GM21717 (cell line): ENCODE measurements around the gene EXOC3L4.
A peak's percentile ranks its signal among the peaks of the same experiment; 100 is the strongest.

Experiments
- ATAC-seq: cut with Tn5 transposase; IDR thresholded peaks from one replicate; pipeline ENCODE4 v1.9.1; 2021; ENCODE audit warnings: mild to moderate bottlenecking, moderate library complexity; ENCODE audit not compliant: unreplicated experiment

EXOC3L4 gene

DNA sequence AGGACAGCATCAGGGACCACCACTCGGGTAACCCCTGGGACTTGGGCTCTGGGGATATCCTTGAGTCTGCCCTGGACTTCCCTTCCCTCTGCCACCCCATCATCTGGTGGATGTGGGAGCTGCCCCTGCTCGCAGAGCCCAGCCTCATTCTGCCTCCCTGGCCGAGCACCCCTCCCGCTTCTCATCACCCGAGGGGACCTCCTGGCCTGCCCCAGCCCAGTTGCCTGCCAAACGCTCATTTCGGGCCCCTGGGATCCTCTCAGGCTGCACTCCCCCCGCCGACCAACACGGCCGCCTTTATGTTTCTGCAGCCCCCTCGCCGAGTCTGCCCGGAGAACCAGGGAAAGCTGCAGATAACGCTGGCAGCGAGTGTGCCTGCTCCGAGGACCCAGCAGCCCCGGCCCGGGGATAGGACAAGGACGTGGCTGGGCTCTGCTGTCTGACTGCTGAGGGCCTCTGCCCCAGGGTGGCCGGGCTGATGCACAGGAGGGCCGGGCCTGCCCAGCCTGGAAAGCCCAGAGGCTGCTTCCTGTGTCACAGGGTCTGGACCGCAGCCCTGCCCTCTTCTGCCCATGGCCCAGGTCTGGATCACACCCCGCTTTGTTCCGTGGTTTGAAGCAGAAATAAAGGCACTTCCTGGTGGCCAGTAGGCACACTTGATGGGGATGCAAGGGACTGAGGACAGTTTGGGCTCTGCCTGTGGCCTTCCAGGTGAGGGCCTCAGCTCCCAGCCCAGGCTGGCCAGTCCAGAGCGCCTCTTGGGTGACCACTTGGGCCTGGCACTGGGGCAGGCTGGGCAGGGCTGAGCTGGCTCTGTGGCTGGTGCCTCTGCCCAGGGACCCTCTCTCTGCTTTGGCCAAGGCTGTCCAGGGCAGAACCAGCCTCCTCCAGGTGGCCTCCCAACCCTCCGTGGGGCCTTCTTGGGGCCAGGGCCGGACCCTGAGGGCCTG is 4.9 kb upstream of the EXOC3L4 start:
- no peak for ATAC-seq

DNA sequence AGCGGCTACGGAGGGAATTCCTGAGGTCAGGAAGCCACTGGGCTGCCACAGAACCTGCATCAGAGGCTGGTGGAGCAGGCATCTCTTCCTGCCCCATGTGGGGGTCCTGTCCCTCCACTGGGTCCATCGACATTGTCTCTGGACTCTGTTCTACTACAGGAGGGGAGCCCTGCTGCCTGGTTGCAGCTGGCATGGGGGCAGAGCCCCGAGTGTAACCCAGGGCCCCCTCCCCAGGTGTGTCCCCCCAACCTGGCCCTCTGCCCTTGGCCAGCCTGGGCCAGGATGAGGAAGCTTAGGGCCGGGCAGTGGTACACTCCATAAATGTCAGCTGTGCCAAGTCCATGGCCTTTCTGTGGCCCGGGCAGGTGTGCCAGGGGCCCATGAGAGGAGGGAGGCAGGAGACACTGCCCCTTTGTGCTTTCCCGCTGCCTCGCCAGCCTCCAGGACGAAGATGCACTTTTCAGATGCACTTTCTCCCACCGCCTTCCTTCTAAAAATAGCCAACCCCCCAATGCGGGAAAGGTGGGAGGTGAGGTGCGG is 4.0 kb upstream of the EXOC3L4 start:
- no peak for ATAC-seq

DNA sequence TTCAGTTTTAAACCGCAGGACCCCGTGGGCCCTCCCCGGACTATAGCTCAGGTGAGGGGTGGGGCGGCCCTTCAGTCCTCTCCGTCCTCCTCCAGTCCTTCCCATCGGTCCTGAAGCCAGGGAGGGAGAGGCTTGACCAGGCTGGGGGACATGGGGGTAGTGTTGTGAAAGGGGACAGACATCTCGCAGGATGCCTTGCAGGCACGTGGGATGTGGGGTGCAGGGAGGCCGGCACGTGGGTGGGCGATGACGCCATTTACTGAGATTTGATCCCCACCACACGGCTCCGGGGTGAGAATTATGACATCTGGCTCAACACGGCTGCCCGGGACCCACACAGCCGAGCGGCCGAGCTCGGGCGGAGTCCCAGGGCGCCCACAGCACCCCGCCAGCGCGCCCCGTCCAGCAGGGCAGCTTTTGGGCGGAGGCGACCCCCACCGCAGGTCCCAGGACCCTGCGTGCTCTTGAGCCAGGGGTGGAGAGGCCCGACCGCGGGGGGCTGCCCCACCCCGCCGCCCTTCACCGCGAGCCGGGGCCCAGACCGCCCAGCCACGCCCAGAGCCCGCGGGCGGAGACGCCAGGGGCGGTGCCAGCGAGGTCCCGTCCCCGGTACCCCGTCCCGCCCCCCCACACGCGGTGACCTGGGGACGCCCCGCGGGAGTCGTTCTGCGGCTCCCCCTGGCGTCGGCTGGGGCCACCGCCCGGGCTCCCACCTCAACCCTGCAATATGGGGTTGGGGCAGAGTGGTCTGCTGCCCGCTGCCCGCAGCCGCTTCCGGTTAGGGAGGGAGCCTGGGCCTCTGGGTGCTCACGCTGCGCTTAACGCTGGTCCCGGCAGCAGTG is 3.3 kb upstream of the EXOC3L4 start:
- ATAC-seq: no peak

DNA sequence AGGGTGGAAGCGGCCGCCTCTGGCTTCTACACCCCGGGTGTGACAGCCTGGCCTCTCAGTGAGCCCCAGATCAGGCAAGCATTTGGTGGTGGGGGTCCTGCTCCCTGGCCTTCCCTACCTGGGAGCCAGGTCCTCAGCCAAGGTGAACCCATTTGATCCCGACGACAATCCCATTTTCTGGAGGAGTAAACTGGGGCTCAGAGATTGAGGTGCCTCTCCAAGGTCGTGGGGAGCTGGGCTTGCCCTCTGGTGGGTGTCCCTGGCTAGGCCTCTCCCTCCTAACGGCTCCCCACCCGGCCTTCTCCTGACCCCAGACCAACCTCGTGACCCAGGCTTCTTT is 2.7 kb upstream of the EXOC3L4 start:
- ATAC-seq: no peak

DNA sequence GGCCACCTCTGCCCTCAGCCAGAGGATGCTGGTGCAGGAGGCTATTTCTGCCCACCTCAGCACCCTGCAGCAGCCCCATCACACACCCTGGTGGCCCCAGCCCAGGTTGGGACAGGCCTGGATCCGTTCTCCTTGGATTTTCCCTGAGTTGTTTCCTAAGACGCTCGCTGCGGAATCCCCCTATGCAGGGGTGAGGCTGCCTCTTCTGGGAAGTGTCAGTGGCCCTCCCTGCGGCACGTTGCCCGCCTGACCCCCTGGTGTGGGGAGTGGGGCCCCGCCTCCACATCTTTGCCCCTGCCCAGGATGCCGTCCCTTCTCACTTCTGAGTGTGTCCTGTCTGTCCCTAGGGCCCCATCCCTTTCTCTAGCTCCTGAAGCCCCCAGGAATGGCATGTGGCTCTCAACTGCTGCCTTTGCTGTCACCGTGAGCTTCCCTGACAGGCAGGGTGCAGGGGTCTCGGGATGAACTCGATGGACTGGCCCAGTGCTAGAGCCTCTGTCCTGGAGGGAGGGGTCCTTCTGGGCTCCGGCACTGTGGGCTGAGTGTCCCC is 594 bp upstream of the EXOC3L4 start:
- no peak for ATAC-seq

DNA sequence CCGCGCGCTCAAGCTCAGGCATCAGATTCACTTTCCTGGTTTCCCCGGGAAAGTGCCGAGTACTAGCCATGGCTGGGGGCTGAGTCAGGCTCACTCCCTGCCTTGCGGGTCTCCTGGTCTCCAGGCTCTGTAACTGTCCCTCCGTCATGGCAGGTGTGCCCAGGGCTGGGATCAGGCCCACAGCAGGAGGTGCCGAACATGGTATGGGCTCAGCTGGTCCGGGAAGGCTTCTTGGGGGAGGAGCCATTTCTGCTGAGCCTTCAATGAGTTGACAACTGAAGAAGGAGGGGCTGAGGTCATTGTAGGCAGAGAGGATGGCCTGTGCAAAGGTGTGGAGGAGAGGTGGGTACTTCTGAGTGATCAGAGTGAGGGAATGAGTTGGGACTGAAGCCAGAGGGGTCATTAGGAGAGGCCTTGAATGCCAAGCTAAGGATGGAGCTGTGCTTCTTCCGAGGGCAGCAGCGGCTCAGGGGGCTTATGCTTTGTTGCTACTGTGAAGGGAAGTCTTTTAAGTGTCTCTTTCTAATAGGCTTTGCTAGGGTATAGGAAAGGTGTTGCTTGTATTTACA is 769 bp downstream of the EXOC3L4 start:
- no peak for ATAC-seq

DNA sequence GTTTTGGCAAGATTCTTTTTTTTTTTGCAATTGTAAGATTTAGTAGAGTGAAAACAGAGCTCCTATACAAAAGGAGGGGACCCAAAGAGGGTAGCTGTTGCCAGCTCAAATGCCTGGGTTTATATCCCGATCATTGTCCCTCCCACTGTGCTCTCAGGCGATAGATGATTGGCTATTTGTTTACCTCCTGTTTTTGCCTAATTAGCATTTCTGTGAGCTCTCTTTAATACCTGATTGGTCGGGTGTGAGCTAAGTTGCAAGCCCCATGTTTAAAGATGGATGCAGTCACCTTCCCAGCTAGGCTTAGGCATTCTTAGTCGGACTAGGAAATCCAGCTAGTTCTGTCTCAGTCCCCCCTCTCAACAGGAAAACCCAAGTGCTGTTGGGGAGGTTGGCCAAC is 1.9 kb downstream of the EXOC3L4 start:
- ATAC-seq: no peak

DNA sequence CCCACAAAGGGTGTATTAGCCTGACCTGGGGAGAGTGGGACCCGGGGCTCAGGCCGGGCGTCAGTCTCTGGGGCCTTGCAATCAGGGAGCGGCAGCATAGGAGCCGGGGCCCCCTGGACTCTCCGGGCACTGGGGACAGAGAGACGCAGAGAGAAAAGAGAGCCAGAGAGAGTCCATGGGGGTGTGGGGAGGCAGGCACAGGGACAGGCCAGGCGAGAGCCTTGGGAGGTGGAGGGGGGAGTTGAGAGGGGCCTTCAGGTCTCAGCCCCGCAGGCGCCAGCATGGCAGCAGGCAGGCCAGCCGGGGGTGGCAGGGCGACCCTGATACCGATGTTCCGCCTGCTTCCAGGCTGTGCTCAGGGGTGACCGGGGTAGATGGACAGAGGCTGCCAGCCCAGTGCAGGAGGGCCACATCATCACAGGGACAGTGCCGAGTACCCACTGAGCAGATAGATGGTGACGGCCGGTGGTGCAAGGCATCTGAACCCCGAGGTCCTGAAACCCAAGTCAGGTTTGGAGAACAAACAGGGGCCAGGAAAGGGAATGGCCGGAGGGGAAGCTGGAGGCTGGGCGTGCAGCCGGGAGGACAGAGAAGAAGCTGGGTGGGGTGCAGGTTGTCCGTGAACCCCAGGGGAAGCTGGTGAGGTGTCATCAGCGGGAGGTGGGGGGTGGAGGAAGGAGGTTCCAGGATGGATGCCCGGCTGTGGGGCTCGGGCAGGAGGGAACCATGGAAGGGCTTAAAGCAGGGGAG is 2.9 kb downstream of the EXOC3L4 start:
- ATAC-seq: no peak

DNA sequence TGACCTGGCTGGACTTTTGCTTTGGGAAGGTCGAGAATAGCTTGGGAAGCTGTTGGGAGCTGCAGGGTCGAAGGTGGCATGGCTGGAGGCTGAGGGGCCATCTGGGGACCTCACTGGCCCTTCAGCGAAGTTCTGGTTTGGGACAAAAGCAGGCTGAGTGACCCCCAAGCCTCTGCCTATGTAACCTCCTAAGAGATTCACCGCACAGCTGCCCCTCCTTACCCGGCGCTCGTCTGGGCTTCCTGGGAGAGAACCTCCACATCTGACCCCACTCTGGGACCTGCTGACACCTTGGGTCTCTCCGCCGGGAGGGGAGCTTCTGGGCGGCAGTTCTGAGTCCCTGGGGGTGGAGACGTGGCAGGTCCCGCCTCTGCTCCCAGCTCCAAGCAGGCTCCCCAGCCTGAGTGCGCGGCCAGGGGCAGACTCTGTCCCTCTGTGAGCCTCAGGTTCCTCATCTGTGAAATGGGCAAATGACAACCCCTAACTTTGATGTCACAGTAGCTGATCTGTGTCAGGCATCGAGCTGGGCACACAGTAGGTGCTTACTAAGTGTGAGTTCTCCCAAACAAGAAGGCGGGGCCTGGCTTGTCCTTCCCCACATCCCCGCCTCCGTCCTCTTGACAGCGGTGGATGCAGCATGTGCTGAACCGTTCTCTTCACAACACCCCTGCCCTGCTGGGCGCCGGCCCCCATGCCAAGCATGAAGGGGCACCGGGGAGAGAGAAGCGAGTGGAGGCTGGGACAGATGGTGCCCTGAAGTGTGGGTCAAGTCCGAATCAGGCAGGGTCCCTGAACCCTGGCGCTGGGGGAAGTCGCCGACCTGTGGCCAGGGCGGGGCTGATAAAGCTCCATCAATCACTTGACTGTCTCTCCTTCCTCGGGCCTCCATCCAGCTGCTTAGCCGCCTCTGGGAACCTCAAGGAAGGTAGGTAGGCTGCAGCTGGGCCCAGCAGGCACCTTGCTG is 3.8 kb downstream of the EXOC3L4 start:
- no peak for ATAC-seq

DNA sequence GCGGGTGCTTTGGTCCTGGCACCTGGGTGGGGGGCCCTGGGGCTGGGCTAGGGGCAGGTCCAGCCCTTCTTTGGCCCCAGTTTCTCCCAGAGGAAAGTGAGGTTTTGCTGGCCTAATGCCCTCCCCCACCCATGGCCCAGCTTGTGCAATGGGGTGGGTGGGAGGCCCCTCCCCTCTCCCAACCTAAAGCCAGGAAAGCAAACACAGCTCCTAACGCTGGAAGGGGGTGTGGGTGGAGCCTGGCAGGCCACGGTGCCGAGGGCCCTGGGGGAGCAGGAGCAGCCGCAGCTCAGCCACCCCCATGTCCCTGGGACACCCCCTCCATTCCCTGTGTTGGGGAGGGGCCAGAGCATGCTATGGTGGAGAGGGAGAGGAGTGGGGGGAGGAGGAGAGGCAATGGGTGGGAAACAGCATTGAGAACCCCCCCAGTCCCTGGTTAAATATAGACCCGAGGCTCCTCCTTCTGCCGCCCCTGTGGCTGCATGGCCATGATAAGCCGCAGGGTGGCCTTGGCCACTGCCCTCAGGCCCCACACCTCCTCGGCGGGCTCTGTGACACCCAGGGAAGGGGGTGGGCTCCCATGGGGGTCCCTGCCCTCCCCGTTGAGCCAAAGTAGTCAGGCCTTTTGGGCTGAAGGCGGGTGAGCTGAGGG is 4.7 kb downstream of the EXOC3L4 start:
- no peak for ATAC-seq

DNA sequence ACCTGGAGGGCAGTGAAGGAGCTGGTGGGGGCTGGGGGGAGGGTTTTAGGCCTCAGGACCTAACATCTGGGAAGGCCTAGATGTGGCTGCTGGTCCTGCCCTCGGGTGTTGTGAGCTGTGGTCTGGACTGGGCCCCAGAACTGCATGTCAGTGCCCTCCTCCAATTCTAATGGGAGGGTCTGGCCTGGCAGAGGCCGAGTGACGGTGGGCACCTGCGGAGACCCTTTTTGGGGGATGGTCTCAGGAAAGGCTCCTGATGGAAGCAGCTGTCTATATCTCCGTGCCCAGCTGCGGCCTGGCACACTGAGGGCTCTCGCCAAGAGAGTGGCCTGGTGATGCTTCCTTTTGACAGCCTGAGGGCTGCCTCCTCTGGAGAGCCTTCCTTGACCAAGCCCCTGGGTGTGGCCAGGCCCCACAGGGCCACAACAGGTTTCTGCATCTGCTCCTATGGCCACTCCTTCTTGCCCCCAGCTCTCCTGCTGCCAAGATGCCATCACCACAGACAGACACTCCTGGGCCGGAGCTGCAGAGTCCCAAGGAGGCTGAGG is 5.3 kb downstream of the EXOC3L4 start:
- ATAC-seq: no peak

DNA sequence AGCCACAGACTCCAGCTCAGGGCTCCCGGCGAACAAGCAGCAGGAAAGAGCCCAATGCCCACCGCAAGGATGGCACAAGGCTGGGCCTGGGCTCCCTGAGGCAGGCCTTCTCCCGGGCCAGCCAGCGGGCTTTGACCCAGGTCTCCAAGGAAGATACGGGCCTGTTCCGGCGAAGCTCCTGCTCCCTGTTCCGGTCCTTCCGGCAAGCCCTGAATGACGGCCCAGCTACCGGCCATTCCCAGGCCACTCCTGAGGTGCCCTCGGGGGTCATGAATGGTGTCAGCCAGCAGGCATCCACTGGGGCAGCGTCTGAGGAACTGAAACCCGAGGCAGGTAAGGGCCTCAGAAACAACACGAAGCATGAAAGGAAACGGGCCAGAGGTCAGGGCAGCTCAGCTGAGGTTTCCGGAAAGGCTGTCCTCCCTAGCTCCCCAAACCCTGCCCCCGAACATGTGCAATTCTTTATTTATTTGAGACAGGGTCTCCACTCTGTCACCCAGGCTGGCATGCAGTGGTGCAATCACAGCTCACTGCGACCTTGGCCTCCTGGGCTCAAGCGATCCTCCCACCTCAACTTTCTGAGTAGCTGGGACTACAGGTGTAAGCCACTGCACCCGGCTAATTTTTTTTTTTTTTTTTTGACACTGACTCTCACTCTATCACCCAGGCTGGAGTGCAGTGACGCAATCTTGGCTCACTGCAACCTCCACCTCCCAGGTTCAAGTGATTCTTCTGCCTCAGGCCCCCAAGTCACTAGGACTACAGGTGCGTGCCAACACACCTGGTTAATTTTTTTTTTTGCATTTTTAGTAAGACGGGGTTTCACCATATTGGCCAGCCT is 6.0 kb downstream of the EXOC3L4 start:
- peak; percentile 43 for ATAC-seq

DNA sequence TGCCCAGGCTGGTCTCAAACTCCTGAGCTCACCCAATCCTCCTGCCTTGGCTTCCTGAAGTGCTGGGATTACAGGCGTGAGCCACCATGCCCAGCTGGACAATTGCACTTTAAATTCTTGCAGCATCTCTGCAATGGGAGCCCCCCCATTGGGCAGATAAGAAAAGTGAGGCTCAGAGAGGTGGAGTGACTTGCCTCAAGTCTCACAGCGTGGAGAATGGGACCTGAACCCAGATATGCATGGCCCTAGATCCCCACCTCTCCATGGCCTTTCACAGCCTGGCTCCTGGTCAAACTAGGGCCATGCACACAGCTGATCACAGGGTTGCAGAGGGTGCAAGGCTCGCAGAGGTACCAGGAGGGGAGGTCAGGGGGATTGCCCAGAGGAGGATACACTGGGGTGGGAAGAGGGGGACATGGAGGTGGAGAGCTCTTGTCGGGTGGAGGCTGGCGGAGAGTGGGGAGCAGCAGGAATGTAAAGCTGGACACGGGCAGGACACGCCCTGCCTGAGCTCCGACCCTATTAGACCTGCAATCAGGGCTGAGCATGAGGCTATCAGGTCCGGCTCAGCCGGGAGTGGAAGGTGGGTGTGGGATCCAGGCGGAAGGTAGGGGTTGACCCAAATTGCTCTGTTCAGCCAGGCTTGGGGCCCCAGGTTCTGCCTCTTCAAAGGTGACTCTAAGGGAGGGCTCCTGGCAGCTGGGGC is 6.9 kb downstream of the EXOC3L4 start:
- no peak for ATAC-seq

DNA sequence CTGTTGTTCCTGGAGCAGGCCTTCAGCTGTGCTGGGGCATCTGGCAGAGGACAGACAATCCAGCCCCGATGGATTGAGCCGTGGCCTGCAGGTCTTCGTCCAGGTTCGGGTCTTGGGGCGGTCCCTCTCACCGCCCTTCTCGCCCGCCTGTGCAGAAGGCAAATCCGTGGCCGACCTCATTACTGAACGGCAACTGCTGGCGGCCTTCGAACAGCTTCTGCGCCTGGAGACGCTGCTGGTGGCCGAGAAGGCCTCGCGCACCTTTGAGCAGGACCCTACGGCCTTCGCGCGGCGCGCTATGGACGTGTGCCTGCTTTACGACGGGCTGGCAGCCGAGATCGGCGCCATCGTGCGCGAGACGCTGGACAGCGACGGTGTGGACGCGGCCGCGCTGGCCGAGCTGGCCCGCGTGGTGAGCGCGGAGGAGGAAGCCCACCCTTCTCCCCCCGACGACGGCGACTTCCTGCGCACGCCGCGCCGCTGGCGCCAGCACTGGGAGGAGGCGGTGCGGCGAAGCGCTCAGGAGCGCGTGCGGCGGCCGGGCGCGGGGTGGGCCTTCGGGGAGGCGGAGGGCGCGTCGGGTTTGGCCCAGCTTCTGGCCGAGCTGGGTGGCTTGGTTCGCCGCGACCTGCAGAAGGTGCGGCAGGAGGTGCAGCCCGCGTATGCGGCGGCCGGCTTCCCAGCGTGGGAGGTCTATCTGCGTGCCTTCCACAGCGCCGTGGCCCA is 7.6 kb downstream of the EXOC3L4 start:
- ATAC-seq: no peak

DNA sequence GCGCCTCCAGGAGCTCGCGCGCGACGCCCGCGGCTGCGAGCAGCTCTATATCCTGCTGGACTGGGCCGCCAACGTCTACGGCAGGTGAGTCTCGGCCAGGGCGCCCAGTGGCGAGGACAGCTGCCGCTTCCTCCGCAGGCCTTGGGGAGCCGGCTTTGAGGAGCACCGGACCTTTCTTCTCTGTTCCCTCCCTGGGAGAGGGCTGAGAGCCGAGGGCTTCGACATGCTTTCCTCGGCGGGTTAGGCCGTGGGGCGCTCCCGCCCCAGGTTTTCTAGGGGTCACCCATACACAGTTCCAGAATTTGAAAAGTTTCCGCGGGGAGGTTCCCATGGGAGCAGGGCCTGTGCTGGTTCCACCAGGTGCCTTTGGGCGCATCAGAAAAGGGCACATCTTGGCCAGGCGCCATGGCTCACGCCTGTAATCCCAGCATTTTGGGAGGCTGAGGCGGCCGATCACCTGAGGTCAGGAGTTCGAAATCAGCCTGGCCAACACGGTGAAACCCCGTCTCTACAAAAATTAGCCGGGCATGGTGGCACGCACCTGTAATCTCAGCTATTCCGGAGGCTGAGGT is 8.2 kb downstream of the EXOC3L4 start:
- ATAC-seq: no peak
